Sigmoid colon (tissue), 7 donors: ENCODE results near the gene TENT5A. TPM values are rescaled to one million over a fixed set of nuclear protein-coding genes. Genes with fewer than 3 reads are reported as not detected.

ENCODE experiments used
- DNase-seq: peaks from one replicate; pipeline ENCODE4 v3.0.0-alpha.2; 2019
- H3K27ac ChIP-seq, 4 donors: fragments of 200-600 bp; sonication (generic); one replicate each; pipeline ENCODE4 v1.5.1; 2016 to 2019; ENCODE audit warnings: mild to moderate bottlenecking in 1 of 4
- H3K27me3 ChIP-seq, 3 donors: fragments of 200-600 bp; sonication (generic); one replicate each; pipeline ENCODE4 v1.5.1; 2019; ENCODE audit warnings: mild to moderate bottlenecking in 1 of 3
- H3K36me3 ChIP-seq, 4 donors: fragments of 200-600 bp; sonication (generic); one replicate each; pipeline ENCODE4 v1.5.1; 2016 to 2019
- H3K4me1 ChIP-seq, 4 donors: fragments of 200-600 bp; sonication (generic); one replicate each; pipeline ENCODE4 v1.5.1; 2017 to 2019
- H3K4me3 ChIP-seq, 4 donors: fragments of 200-600 bp; sonication (generic); one replicate each; pipeline ENCODE4 v1.5.1; 2017 to 2019; ENCODE audit warnings: mild to moderate bottlenecking in 2 of 4, moderate library complexity in 1 of 4
- H3K9me3 ChIP-seq, 4 donors: fragments of 200-600 bp in 3 of 4; sonication (generic) in 3 of 4; one replicate each; pipeline versions ENCODE4 v1.5.1 to v1.6.1; 2013 to 2019
- CTCF ChIP-seq, 4 experiments: fragments of 450-650 bp in 3 of 4; fragments of 200-600 bp in 1 of 4; IDR thresholded peaks; one replicate each; pipeline ENCODE4 v1.5.1; 2016 to 2019; ENCODE audit warnings: antibody characterized with exemption in 4 of 4, mild to moderate bottlenecking in 3 of 4, moderate library complexity in 2 of 4
- EP300 ChIP-seq, 4 donors: sonication (generic); formaldehyde crosslinking; IDR thresholded peaks; one replicate each; pipeline ENCODE4 v1.6.1; 2017; ENCODE audit warnings: antibody characterized with exemption in 4 of 4
- POLR2A ChIP-seq, 2 donors: fragments of 450-650 bp; IDR thresholded peaks; one replicate each; pipeline ENCODE4 v1.6.1; 2016; ENCODE audit warnings: antibody characterized with exemption in 2 of 2, mild to moderate bottlenecking in 2 of 2, moderate library complexity in 2 of 2
- POLR2AphosphoS5 ChIP-seq, 4 donors: sonication (generic); formaldehyde crosslinking; IDR thresholded peaks; one replicate each; pipeline ENCODE4 v1.6.1; 2017; ENCODE audit warnings: antibody characterized with exemption in 4 of 4
- WGBS, 2 donors: extraction: QIAGEN DNeasy Blood & Tissue Kit; methylation state at CpG; one replicate each; pipeline ENCODE4 v1.1.7; 2013; 5-methylcytosine and 5-hydroxymethylcytosine counted together
- intact Hi-C: fragments of 100-400 bp; cut with DNase I; formaldehyde crosslinking; loops from one replicate; pipeline ENCODE4 v1.15.1; 2023
- polyA plus RNA-seq, 3 donors: library from polyadenylated mRNA; stranded (reverse); fragments of 200-250 nt; gene quantifications; one replicate each; pipeline ENCODE4 v1.2.3, GENCODE V29; 2013
- total RNA-seq, 4 donors: library from RNA; depleted of rRNA; stranded (reverse); fragments of >200 nt; gene quantifications; one replicate each; pipeline ENCODE4 v1.1.0, GENCODE V29; 2016
- donor health status: healthy with polysubstance abuse.
- donor health status: Bipolar disorder and iron deficiency.
- donor health status: healthy.

Gene TENT5A
- total and polyA plus RNA-seq, 7 donors = 7.5 to 29.3 (median 18.3) TPM

GRCh38 chr6:81790034-81790433 is 37.6 kb upstream of the TENT5A start:
- intact Hi-C loops = no loop called here
- 93 to 96% methylated on average over 2 of the region's 2 CpGs for WGBS, 2 donors
- no peaks in the 10 kb centered on the region for H3K36me3 ChIP-seq
- H3K4me3 ChIP-seq = no peak overlapping the region
- no peak overlapping the region for H3K27ac ChIP-seq
- H3K4me1 ChIP-seq = no peaks in the 10 kb centered on the region
- TF ChIP-seq CTCF (IDR thresholded peaks at IDR 0.05) = no peak
- no peak for TF ChIP-seq POLR2AphosphoS5 (IDR thresholded peaks at IDR 0.05)
- TF ChIP-seq POLR2A (IDR thresholded peaks at IDR 0.05) = no peak
- TF ChIP-seq EP300 (IDR thresholded peaks at IDR 0.05) = no peak
- H3K9me3 ChIP-seq = no peaks in the 10 kb centered on the region
- no peaks in the 10 kb centered on the region for H3K27me3 ChIP-seq
- DNase-seq = no peak

GRCh38 chr6:81789291-81789690 is 36.8 kb upstream of the TENT5A start:
- Histone ChIP-seq H3K4me1 (no peaks in the 10 kb centered on the region), H3K27me3 (no peaks in the 10 kb centered on the region), H3K4me3 (no peak overlapping the region), H3K27ac (no peak overlapping the region), H3K9me3 (no peaks in the 10 kb centered on the region), H3K36me3 (no peaks in the 10 kb centered on the region)
- DNase-seq = no peak
- no peak for TF ChIP-seq POLR2AphosphoS5 (IDR thresholded peaks at IDR 0.05)
- TF ChIP-seq CTCF (IDR thresholded peaks at IDR 0.05) = no peak
- no peak for TF ChIP-seq POLR2A (IDR thresholded peaks at IDR 0.05)
- TF ChIP-seq EP300 (IDR thresholded peaks at IDR 0.05) = no peak
- intact Hi-C loops = no loop called here
- 6 to 39% methylated on average over 1 of the region's 1 CpG for WGBS, 2 donors

GRCh38 chr6:81788748-81789147 is 36.3 kb upstream of the TENT5A start:
- intact Hi-C loops = no loop called here
- Histone ChIP-seq H3K27me3 (no peaks in the 10 kb centered on the region), H3K4me3 (no peak overlapping the region), H3K4me1 (no peaks in the 10 kb centered on the region), H3K9me3 (no peaks in the 10 kb centered on the region), H3K27ac (no peak overlapping the region), H3K36me3 (no peaks in the 10 kb centered on the region)
- TF ChIP-seq EP300 (IDR thresholded peaks at IDR 0.05) (no peak), CTCF (IDR thresholded peaks at IDR 0.05) (no peak)
- no peak for DNase-seq

GRCh38 chr6:81787313-81788068 is 35.0 kb upstream of the TENT5A start:
- H3K9me3 ChIP-seq = no peaks in the 10 kb centered on the region
- H3K36me3 ChIP-seq = no peaks in the 10 kb centered on the region
- no peak overlapping the region for H3K27ac ChIP-seq
- WGBS, 2 donors = 28 to 59% methylated on average over 3 of the region's 3 CpGs
- no peaks in the 10 kb centered on the region for H3K4me1 ChIP-seq
- H3K4me3 ChIP-seq = no peak overlapping the region
- no peak for TF ChIP-seq POLR2A (IDR thresholded peaks at IDR 0.05)
- no peak for TF ChIP-seq EP300 (IDR thresholded peaks at IDR 0.05)
- no peak for TF ChIP-seq CTCF (IDR thresholded peaks at IDR 0.05)
- no peak for TF ChIP-seq POLR2AphosphoS5 (IDR thresholded peaks at IDR 0.05)
- no peak for DNase-seq
- intact Hi-C loops = no loop called here
- H3K27me3 ChIP-seq = no peaks in the 10 kb centered on the region

GRCh38 chr6:81786150-81786549 is 33.7 kb upstream of the TENT5A start:
- TF ChIP-seq POLR2AphosphoS5 (IDR thresholded peaks at IDR 0.05) (no peak), CTCF (IDR thresholded peaks at IDR 0.05) (no peak), EP300 (IDR thresholded peaks at IDR 0.05) (no peak), POLR2A (IDR thresholded peaks at IDR 0.05) (no peak)
- no peaks in the 10 kb centered on the region for H3K27me3 ChIP-seq
- H3K4me3 ChIP-seq = no peak overlapping the region
- WGBS, 2 donors = 92 to 94% methylated on average over 1 of the region's 1 CpG
- H3K36me3 ChIP-seq = no peaks in the 10 kb centered on the region
- intact Hi-C loops = no loop called here
- peaks cover 0 to 3% (median 0%) of the 10 kb centered on the region in 4 donors for H3K9me3 ChIP-seq
- no peaks in the 10 kb centered on the region for H3K4me1 ChIP-seq
- DNase-seq = no peak
- no peak overlapping the region for H3K27ac ChIP-seq
